ENCODE results near the gene ARHGAP33. TPM values are rescaled to one million over a fixed set of nuclear protein-coding genes. Genes with fewer than 3 reads are reported as not detected.
A peak's percentile ranks its signal among the peaks of the same experiment; 100 is the strongest.

ARHGAP33 gene
- total RNA-seq, 1 experiment from 2014 or later = 18.3 TPM

GRCh38 chr19:35734889-35735288 is 40.5 kb upstream of the ARHGAP33 start:
- no peak overlapping the region for H3K27ac Mint-ChIP-seq (ENCODE audit: unreplicated experiment)
- H3K36me3 Mint-ChIP-seq (ENCODE audit: insufficient read depth, unreplicated experiment) = peaks cover 80% of the 10 kb centered on the region
- CTCF ChIA-PET = no interaction called here

DNA sequence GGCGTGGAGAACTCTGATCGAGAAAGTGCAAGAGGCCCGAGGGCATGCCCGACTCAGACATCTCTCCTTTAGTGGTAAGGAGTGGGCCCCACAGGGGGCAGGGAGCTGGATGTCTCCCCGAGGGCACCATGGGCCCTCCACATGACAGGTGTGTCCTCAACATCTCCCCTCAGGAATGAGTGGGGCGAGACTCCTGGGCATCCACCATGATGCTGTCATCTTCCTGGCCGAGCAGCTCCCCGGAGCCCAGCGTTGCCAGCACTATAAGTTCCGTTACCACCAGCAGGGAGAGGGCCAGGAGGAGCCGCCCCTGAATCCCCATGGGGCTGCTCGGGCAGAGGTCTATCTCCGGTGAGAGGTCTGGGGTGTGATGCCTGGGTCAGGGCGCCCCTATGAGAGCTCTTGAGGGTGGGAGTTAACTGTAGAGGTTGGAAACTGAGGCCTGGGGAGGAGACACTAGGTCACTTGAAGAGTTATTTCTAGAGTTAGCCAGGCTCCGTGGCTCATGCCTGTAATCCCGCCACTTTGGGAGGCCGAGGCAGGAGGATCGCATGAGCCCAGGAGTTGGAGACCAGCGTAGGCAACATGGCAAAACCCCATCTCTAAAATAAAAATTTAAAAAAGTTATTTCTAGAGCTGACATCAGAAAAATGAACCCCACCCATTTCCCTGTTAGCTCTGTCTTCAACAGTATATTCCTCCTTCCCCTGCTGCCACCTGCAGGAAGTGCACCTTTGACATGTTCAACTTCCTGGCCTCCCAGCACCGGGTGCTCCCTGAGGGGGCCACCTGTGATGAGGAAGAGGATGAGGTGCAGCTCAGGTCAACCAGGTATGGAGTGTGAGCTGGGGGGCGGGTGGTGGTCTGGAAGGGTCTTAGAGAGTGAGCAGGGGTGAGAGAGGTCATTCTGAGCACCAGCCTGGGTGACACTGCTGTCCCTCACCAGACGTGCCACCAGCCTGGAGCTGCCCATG is 38.2 kb upstream of the ARHGAP33 start:
- Histone ChIP-seq H3K9me3 (no peaks in the 10 kb centered on the region), H3K4me3 (ENCODE audit: low read depth, low read length) (no peak overlapping the region), H3K4me1 (peaks cover 4% of the 10 kb centered on the region; the same call in 1 of the 2 replicates), H3K27me3 (replicated peaks; ENCODE audit: control insufficient read depth, insufficient read depth, low read length) (no peaks in the 10 kb centered on the region), H3K36me3 (ENCODE audit: control insufficient read depth, insufficient read depth, low read length) (peaks cover 12% of the 10 kb centered on the region)
- Mint-ChIP-seq H3K27ac (ENCODE audit: unreplicated experiment) (no peak overlapping the region), H3K9me3 (ENCODE audit: unreplicated experiment) (no peaks in the 10 kb centered on the region), H3K4me1 (ENCODE audit: low read depth, unreplicated experiment) (peaks cover 7% of the 10 kb centered on the region), H3K27me3 (ENCODE audit: insufficient read depth, unreplicated experiment) (no peaks in the 10 kb centered on the region), H3K36me3 (ENCODE audit: insufficient read depth, unreplicated experiment) (peaks cover 76% of the 10 kb centered on the region), H3K4me3 (ENCODE audit: unreplicated experiment) (no peak overlapping the region)
- ChIA-PET POLR2A (no interaction called here), CTCF (interaction anchor here (0.9 to 1.6 kb wide), 4 partner anchors 9 to 194 kb away, joined by 3 to 7 read pairs (median 5); partner anchors contain the start of genes PSENEN and U2AF1L4)
- DNase-seq = no peak
- intact Hi-C loops (cut with micrococcal nuclease; ENCODE audit: unreplicated experiment) = no loop called here
- TF ChIP-seq CTCF (IDR thresholded peaks at IDR 0.05; ENCODE audit: insufficient read depth in 1 of 2, low read depth in 1 of 2, low read length in 1 of 2, severe bottlenecking in 1 of 2, unreplicated experiment in 1 of 2) = peak in 1 of 2 experiments; percentile 42
- no TSS peak for BruUV-seq (replicated peaks)

More at GRCh38 chr19:35734889-35735288, 40.5 kb upstream of the ARHGAP33 start:
- Mint-ChIP-seq H3K4me3 (ENCODE audit: unreplicated experiment) (no peak overlapping the region), H3K4me1 (ENCODE audit: low read depth, unreplicated experiment) (no peaks in the 10 kb centered on the region), H3K9me3 (ENCODE audit: unreplicated experiment) (no peaks in the 10 kb centered on the region), H3K27me3 (ENCODE audit: insufficient read depth, unreplicated experiment) (no peaks in the 10 kb centered on the region)
- intact Hi-C loops (cut with micrococcal nuclease; ENCODE audit: unreplicated experiment) = no loop called here
- Histone ChIP-seq H3K36me3 (ENCODE audit: control insufficient read depth, insufficient read depth, low read length) (peaks cover 15% of the 10 kb centered on the region), H3K4me1 (peaks cover 4% of the 10 kb centered on the region; the same call in 1 of the 2 replicates), H3K9me3 (no peaks in the 10 kb centered on the region), H3K27me3 (replicated peaks; ENCODE audit: control insufficient read depth, insufficient read depth, low read length) (no peaks in the 10 kb centered on the region), H3K4me3 (ENCODE audit: low read depth, low read length) (no peak overlapping the region)
- POLR2A ChIA-PET = no interaction called here
- BruUV-seq (replicated peaks) = no TSS peak
- TF ChIP-seq CTCF (IDR thresholded peaks at IDR 0.05; ENCODE audit: insufficient read depth in 1 of 2, low read depth in 1 of 2, low read length in 1 of 2, severe bottlenecking in 1 of 2, unreplicated experiment in 1 of 2) = no peak
- no peak for DNase-seq

GRCh38 chr19:35738021-35738886 is 37.1 kb upstream of the ARHGAP33 start:
- H3K4me3 ChIP-seq (ENCODE audit: low read depth, low read length) = no peak overlapping the region
- peaks cover 4% of the 10 kb centered on the region; the same call in 1 of the 2 replicates for H3K4me1 ChIP-seq
- no peak for DNase-seq
- no peaks in the 10 kb centered on the region for H3K9me3 ChIP-seq
- intact Hi-C loops (cut with micrococcal nuclease; ENCODE audit: unreplicated experiment) = no loop called here
- BruUV-seq (replicated peaks) = TSS peak; percentile 67
- ChIA-PET CTCF (interaction anchor here (0.9 to 1.0 kb wide), 2 partner anchors 43 to 193 kb away, joined by 3 to 4 read pairs; no protein-coding TSS in a partner anchor), POLR2A (no interaction called here)
- Mint-ChIP-seq H3K4me3 (ENCODE audit: unreplicated experiment) (no peak overlapping the region), H3K27ac (ENCODE audit: unreplicated experiment) (no peak overlapping the region), H3K27me3 (ENCODE audit: insufficient read depth, unreplicated experiment) (no peaks in the 10 kb centered on the region), H3K9me3 (ENCODE audit: unreplicated experiment) (no peaks in the 10 kb centered on the region), H3K4me1 (ENCODE audit: low read depth, unreplicated experiment) (peaks cover 11% of the 10 kb centered on the region), H3K36me3 (ENCODE audit: insufficient read depth, unreplicated experiment) (peaks cover 86% of the 10 kb centered on the region)
- no peak for TF ChIP-seq CTCF (IDR thresholded peaks at IDR 0.05; ENCODE audit: insufficient read depth in 1 of 2, low read depth in 1 of 2, low read length in 1 of 2, severe bottlenecking in 1 of 2, unreplicated experiment in 1 of 2)
- peaks cover 12% of the 10 kb centered on the region for H3K36me3 ChIP-seq (ENCODE audit: control insufficient read depth, insufficient read depth, low read length)
- H3K27me3 ChIP-seq (replicated peaks; ENCODE audit: control insufficient read depth, insufficient read depth, low read length) = no peaks in the 10 kb centered on the region

Data from Caco-2 (cell line).